ENCODE data around the gene CCNC. TPM values are rescaled to one million over a fixed set of nuclear protein-coding genes. Genes with fewer than 3 reads are reported as not detected.

CCNC gene
- total RNA-seq, 6 donors from 2014 or later, result 22.3 to 73.4 (median 39.9) TPM

DNA sequence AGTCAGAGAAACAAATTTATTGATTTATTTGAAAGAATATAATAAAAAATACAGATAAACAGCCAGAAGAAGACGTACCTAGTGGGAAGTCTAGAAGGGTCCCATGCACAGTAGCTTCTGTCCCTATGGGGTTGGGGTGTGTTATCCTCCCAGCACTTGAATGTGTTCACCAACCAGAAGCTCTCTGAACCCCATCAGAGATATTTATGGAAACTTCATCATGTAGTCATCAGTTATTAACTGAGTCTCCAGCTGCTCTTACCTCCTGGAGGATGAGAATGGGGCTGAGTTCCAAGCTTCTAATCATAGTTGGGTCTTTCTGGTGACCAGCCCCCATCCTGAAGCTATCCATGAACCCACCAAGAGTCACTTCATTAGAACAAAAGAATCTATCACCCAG is 37.8 kb downstream of the CCNC start:
- 91 to 95% methylated on average over 1 of the region's 1 CpG for WGBS, 2 donors
- Histone ChIP-seq H3K4me3 (no peak overlapping the region), H3K4me1 (no peaks in the 10 kb centered on the region), H3K27me3 (no peaks in the 10 kb centered on the region), H3K9me3 (no peaks in the 10 kb centered on the region), H3K36me3 (peaks cover 0 to 50% (median 5%) of the 10 kb centered on the region in 4 donors), H3K27ac (no peak overlapping the region)
- no peak for ATAC-seq (ENCODE audit: low FRiP score in 2 of 2)
- TF ChIP-seq EP300 (IDR thresholded peaks at IDR 0.05) (no peak), POLR2AphosphoS5 (IDR thresholded peaks at IDR 0.05) (no peak), POLR2A (IDR thresholded peaks at IDR 0.05) (no peak)
- TF ChIP-seq, protein P1, sequence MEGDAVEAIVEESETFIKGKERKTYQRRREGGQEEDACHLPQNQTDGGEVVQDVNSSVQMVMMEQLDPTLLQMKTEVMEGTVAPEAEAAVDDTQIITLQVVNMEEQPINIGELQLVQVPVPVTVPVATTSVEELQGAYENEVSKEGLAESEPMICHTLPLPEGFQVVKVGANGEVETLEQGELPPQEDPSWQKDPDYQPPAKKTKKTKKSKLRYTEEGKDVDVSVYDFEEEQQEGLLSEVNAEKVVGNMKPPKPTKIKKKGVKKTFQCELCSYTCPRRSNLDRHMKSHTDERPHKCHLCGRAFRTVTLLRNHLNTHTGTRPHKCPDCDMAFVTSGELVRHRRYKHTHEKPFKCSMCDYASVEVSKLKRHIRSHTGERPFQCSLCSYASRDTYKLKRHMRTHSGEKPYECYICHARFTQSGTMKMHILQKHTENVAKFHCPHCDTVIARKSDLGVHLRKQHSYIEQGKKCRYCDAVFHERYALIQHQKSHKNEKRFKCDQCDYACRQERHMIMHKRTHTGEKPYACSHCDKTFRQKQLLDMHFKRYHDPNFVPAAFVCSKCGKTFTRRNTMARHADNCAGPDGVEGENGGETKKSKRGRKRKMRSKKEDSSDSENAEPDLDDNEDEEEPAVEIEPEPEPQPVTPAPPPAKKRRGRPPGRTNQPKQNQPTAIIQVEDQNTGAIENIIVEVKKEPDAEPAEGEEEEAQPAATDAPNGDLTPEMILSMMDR (IDR thresholded peaks at IDR 0.05), result no peak
- no peak for DNase-seq

DNA sequence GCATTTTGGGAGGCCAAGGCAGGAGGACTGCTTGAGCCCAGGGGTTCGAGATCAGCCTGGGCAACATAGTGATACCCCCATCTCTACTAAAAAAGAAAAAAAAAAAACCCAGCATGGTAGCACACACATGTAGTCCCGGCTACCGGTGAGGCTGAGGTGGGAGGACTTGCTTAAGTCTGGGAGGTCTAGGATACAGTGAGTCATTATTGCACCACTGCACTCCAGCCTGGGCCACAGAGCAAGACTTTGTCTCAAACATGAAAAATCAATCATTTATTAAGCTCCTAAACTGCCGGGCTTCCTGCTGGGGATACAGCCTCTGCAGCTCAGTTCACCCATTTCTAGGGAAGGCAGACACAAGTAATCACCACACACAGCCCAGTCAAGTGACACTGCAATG is 45.9 kb downstream of the CCNC start:
- TF ChIP-seq, protein P1 (IDR thresholded peaks at IDR 0.05), result no peak
- TF ChIP-seq POLR2AphosphoS5 (IDR thresholded peaks at IDR 0.05) (no peak), EP300 (IDR thresholded peaks at IDR 0.05) (no peak), POLR2A (IDR thresholded peaks at IDR 0.05) (no peak)
- Histone ChIP-seq H3K4me3 (no peak overlapping the region), H3K27ac (no peak overlapping the region), H3K36me3 (no peaks in the 10 kb centered on the region), H3K4me1 (peaks cover 0 to 17% (median 10%) of the 10 kb centered on the region in 4 donors), H3K9me3 (no peaks in the 10 kb centered on the region), H3K27me3 (no peaks in the 10 kb centered on the region)
- DNase-seq (peak in 1 of 2 donors; percentile 23), ATAC-seq (ENCODE audit: low FRiP score in 2 of 2) (no peak)
- WGBS, 2 donors, result 86 to 90% methylated on average over 4 of the region's 4 CpGs

DNA sequence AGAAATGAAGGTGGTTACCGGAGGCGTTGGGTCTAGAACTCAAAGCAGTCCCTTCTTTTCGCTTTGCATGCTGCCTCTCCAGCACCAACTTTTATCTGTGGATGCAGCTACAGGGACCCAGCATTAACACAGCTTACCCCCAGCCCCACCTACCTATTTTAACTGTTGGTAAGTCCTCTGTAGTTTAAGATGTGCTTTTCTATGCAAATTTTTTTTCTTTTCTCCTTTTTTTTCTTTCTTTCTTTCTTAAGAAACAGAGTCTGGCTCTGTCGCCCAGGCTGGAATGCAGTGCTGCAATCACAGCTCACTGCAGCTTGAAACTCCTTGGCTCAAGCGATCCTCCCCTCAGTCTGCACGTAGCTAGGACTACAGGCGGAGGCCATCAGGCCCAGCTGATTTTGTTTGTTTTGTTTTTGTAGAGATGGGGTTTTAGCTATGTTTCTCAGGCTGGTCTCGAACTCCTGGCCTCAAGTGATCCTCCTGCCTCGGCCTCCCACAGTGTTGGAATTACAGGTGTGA is 46.8 kb downstream of the CCNC start:
- no peak for TF ChIP-seq POLR2A (IDR thresholded peaks at IDR 0.05)
- TF ChIP-seq EP300 (IDR thresholded peaks at IDR 0.05), result no peak
- TF ChIP-seq, protein P1 (IDR thresholded peaks at IDR 0.05), result no peak
- TF ChIP-seq POLR2AphosphoS5 (IDR thresholded peaks at IDR 0.05), result no peak
- WGBS, 2 donors, result 42 to 44% methylated on average over 9 of the region's 9 CpGs
- Histone ChIP-seq H3K27ac (peak overlapping the region; percentile 83 to 97 (median 92)), H3K36me3 (no peaks in the 10 kb centered on the region), H3K27me3 (no peaks in the 10 kb centered on the region), H3K9me3 (no peaks in the 10 kb centered on the region), H3K4me1 (peaks cover 0 to 17% (median 10%) of the 10 kb centered on the region in 4 donors), H3K4me3 (peak overlapping the region; percentile 73 to 84 (median 78))
- DNase-seq (peak in 1 of 2 donors; percentile 23), ATAC-seq (ENCODE audit: low FRiP score in 2 of 2) (peak; percentile 60 to 65)

DNA sequence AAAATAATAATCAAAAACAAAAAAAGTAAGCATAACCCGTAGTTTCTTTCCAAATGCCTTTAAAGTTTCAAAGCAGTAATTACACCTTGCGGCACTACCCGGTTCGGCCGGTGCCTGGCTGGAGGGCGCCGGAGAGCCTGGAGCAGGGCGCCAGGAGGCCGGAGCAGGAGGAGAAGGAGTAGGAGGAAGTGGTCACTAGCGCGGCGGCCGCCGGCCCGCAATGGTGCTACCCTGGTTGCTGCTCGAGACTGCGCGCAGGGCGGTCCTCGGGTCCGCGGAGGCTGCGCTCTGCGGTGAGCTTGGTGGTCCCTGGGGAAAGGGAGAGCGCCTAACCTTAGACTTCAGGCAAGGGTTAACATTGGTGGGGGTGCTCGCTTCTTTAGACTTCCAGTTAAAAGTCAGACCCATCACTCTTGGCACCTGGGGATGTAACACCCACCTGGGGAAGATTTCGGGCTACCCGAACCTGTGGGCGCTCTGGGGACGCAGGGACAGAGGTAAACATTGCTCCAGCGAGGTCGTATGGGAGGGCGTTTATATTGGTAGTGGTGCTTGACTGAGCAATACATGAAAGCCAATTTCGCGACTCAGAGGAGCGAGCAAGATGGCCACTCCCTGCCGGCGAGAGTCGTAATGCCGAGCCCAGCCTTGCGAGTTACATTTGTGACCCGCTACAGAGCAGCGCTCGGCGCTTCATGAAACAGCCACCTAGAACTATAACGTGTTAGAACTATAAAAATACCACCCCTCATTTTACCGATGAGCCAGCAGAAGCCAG is 47.4 kb downstream of the CCNC start:
- Histone ChIP-seq H3K9me3 (no peaks in the 10 kb centered on the region), H3K4me3 (peak overlapping the region; percentile 73 to 84 (median 78)), H3K36me3 (no peaks in the 10 kb centered on the region), H3K4me1 (peaks cover 3 to 20% (median 10%) of the 10 kb centered on the region in 4 donors), H3K27me3 (no peaks in the 10 kb centered on the region), H3K27ac (peak overlapping the region; percentile 83 to 97 (median 92))
- ATAC-seq (ENCODE audit: low FRiP score in 2 of 2), result peak; percentile 98 to 99
- DNase-seq, result peak; percentile 94 to 96
- TF ChIP-seq, protein P1 (IDR thresholded peaks at IDR 0.05), result peak; percentile 76 to 90 (median 88)
- TF ChIP-seq EP300 (IDR thresholded peaks at IDR 0.05), result no peak
- TF ChIP-seq POLR2AphosphoS5 (IDR thresholded peaks at IDR 0.05), result peak; percentile 93 to 94
- TF ChIP-seq POLR2A (IDR thresholded peaks at IDR 0.05), result peak in 3 of 4 donors; percentile 83 to 87 (median 83)
- WGBS, 2 donors, result 0 to 1% methylated on average over 43 to 47 of the region's 47 CpGs

Measured in upper lobe of left lung (tissue), 6 donors.